Measurements from ENCODE around the gene GULP1. TPM values are rescaled to one million over a fixed set of nuclear protein-coding genes. Genes with fewer than 3 reads are reported as not detected.

GULP1 gene
- total RNA-seq, 2 donors from 2014 or later = 7.5 to 10.5 TPM

DNA sequence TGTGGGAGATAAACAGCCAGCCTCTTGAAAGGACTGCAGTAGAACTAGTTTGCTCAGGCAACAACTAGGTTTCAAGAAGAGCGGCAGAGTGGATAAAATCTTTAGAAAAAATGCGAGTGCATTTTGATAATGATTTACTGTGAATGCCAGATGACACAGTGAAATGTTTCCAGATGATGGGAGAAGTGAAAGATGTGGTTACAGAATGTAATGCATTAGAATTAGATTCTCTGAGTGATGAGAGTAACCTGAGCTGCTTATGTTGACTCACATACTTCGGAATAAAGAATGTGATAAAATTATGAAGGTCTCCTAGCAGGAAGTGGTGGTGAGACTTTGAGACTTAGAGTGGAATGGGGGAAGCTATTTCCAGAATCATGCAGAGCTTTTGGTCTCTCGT lies 184.3 kb downstream of the GULP1 start:
- no peak for TF ChIP-seq CTCF (IDR thresholded peaks at IDR 0.05)
- H3K27me3 ChIP-seq = no peaks in the 10 kb centered on the region
- peaks cover 0 to 3% of the 10 kb centered on the region in 2 donors for H3K9me3 ChIP-seq
- DNase-seq (ENCODE audit: low spot score) = no peak
- H3K36me3 ChIP-seq = no peaks in the 10 kb centered on the region
- H3K4me3 ChIP-seq = no peak overlapping the region
- no peak overlapping the region for H3K27ac ChIP-seq
- no peaks in the 10 kb centered on the region for H3K4me1 ChIP-seq

DNA sequence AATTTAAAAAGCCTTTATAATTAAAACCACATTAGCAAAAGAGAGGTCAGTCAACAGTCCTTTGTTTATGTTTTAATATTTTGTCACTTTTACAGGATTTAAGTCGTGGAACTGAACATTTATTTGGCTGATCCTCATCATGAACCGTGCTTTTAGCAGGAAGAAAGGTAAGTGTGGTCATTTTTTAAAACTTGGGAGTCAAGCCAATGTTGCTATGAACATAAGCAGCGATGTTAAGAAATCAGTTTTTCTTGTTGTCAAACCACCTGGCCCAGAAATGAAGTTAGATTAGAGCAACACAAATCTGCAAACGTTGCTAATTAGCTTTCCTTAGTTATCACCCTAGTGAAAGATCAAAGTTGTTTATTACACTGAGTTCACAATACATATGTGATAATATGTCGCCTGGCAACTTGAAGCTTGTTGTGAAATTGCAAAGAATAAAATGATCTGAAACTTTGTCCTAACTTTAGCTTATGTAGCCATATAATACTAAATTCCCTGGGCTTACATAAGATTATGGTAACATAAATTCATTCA lies 186.0 kb downstream of the GULP1 start:
- TF ChIP-seq CTCF (IDR thresholded peaks at IDR 0.05) = no peak
- Histone ChIP-seq H3K4me3 (no peak overlapping the region), H3K36me3 (no peaks in the 10 kb centered on the region), H3K27me3 (no peaks in the 10 kb centered on the region), H3K27ac (no peak overlapping the region), H3K9me3 (no peaks in the 10 kb centered on the region), H3K4me1 (no peaks in the 10 kb centered on the region)
- DNase-seq (ENCODE audit: low spot score) = no peak

GRCh38 chr2:188478724-188479123 lies 187.1 kb downstream of the GULP1 start:
- Histone ChIP-seq H3K27ac (no peak overlapping the region), H3K4me3 (no peak overlapping the region), H3K36me3 (no peaks in the 10 kb centered on the region), H3K27me3 (no peaks in the 10 kb centered on the region), H3K9me3 (no peaks in the 10 kb centered on the region), H3K4me1 (no peaks in the 10 kb centered on the region)
- no peak for DNase-seq (ENCODE audit: low spot score)
- TF ChIP-seq CTCF (IDR thresholded peaks at IDR 0.05) = no peak

GRCh38 chr2:188481474-188481873 lies 189.8 kb downstream of the GULP1 start:
- Histone ChIP-seq H3K4me3 (no peak overlapping the region), H3K9me3 (no peaks in the 10 kb centered on the region), H3K27ac (no peak overlapping the region), H3K27me3 (no peaks in the 10 kb centered on the region), H3K36me3 (no peaks in the 10 kb centered on the region), H3K4me1 (no peaks in the 10 kb centered on the region)
- no peak for DNase-seq (ENCODE audit: low spot score)
- TF ChIP-seq CTCF (IDR thresholded peaks at IDR 0.05) = no peak

- Histone ChIP-seq H3K4me1 (no peaks in the 10 kb centered on the region), H3K27me3 (no peaks in the 10 kb centered on the region), H3K27ac (no peak overlapping the region), H3K9me3 (no peaks in the 10 kb centered on the region), H3K4me3 (no peak overlapping the region), H3K36me3 (no peaks in the 10 kb centered on the region)
- no peak for TF ChIP-seq CTCF (IDR thresholded peaks at IDR 0.05)
- DNase-seq (ENCODE audit: low spot score) = no peak
Observed at GRCh38 chr2:188485496-188485895, 193.8 kb downstream of the GULP1 start.

- Histone ChIP-seq H3K27ac (no peak overlapping the region), H3K9me3 (no peaks in the 10 kb centered on the region)
- TF ChIP-seq CTCF (IDR thresholded peaks at IDR 0.05) = no peak
Observed at GRCh38 chr2:188492751-188493150, 201.1 kb downstream of the GULP1 start.

More at GRCh38 chr2:188492751-188493150, 201.1 kb downstream of the GULP1 start:
- Histone ChIP-seq H3K4me3 (no peak overlapping the region), H3K36me3 (no peaks in the 10 kb centered on the region), H3K4me1 (no peaks in the 10 kb centered on the region), H3K27me3 (no peaks in the 10 kb centered on the region)
- DNase-seq (ENCODE audit: low spot score) = no peak
